LNCAP (cell line): ENCODE results near the gene ACTR3.

Source experiments
- TF ChIP-seq, protein P1 (sequence below): fragments of 450-650 bp; IDR thresholded peaks from 2 replicates; pipeline ENCODE4 v1.5.1; 2017; ENCODE audit warnings: mild to moderate bottlenecking

The ACTR3 gene

GRCh38 chr2:113850687-113851086 lies 39.2 kb upstream of the ACTR3 start:
- TF ChIP-seq, protein P1, sequence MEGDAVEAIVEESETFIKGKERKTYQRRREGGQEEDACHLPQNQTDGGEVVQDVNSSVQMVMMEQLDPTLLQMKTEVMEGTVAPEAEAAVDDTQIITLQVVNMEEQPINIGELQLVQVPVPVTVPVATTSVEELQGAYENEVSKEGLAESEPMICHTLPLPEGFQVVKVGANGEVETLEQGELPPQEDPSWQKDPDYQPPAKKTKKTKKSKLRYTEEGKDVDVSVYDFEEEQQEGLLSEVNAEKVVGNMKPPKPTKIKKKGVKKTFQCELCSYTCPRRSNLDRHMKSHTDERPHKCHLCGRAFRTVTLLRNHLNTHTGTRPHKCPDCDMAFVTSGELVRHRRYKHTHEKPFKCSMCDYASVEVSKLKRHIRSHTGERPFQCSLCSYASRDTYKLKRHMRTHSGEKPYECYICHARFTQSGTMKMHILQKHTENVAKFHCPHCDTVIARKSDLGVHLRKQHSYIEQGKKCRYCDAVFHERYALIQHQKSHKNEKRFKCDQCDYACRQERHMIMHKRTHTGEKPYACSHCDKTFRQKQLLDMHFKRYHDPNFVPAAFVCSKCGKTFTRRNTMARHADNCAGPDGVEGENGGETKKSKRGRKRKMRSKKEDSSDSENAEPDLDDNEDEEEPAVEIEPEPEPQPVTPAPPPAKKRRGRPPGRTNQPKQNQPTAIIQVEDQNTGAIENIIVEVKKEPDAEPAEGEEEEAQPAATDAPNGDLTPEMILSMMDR, result no peak

- TF ChIP-seq, protein P1, result no peak
Measured at GRCh38 chr2:113851640-113852039, 38.2 kb upstream of the ACTR3 start.

DNA sequence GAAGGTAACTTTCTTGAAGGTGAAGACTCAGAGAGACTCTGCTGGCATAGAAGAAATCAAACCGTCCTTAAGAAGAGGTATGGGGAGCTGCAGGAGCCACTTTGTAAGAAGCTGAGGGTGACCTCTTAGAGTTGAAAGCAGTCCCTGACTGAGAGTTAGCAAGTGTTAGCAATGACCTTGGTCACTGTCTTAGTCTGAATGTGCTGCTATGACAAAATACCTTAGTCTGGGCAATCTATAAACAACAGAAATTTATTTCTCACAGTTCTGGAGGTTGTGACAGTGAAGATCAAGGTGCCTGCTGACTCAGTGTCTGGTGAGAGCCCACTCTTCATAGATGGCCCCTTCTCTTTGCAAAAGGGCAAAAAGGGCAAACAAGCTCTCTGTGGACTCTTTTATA lies 35.7 kb upstream of the ACTR3 start:
- TF ChIP-seq, protein P1, result no peak

DNA sequence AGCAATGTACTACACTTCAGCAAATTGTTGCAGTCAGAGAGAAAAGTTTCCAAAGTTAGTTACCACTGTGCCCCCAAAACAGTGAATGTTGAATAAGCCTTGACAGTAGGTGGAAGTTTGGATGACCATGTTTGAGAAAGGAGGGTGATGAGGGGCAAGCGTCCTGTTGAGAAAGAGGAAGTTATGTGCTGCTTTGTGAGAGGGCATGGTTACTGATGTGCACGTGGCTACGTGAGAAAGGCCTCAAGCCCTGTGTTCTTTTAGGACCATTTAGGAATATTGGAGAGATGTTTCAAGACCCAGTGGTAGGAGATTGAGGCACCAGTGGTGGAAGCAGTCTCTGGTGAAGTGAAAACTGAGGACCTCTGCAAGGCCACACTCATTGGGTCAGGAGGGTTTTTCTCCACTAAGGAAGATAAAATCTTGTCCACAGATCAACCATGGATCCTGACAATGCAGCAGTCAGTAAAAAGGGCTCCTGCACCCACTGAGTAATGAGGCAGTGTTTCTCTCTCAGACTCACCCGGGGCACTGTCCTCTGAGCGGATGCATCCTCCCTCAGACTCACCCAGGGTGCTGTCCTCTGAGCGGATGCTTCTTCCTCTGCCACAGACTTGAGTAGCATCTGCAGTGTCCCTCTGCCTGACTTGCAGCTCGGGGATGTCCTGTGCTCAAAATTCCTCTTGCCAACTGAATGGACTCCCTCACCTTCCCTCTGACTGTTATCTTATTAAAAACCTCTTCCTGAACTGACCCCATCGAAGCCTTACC lies 34.7 kb upstream of the ACTR3 start:
- TF ChIP-seq, protein P1, result no peak

- TF ChIP-seq, protein P1, result no peak
Measured at GRCh38 chr2:113857464-113857863, 32.4 kb upstream of the ACTR3 start.

DNA sequence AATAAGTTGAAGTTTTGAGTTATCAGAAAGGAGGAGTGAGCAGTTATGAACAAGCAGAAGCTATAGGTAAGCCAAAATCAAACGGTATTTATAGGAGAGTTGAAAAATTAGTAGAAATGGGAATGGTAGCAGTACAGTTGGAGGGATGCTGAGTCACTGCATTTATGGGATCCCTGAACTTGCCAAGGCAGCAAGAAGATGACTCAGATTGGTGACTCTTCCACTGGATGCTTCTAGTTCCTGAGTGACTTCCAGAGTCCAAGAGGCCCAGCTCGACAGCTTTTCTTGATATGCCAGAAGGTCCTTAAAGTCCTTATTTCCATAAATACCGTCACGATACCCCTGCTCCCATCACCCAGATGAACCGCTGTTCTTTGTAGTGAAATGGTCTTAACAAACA lies 31.1 kb upstream of the ACTR3 start:
- TF ChIP-seq, protein P1, result no peak

DNA sequence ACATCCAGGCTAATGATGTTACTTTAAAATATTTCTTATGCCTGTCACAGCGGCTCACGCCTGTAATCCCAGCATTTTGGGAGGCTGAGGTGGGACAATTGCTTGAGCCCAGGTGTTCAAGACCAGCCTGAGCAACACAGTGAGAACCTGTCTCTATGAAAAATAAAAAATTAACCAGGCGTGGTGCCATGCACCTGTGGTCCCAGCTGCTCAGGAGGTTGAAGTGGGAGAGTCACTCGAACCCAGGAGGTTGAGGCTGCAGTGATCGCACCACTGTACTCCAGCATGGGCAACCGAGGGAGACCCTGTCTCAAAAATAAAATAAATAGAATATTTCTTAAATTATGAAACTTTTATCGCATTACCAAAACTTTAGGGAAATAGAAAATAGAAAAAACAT lies 28.1 kb upstream of the ACTR3 start:
- TF ChIP-seq, protein P1, result no peak

DNA sequence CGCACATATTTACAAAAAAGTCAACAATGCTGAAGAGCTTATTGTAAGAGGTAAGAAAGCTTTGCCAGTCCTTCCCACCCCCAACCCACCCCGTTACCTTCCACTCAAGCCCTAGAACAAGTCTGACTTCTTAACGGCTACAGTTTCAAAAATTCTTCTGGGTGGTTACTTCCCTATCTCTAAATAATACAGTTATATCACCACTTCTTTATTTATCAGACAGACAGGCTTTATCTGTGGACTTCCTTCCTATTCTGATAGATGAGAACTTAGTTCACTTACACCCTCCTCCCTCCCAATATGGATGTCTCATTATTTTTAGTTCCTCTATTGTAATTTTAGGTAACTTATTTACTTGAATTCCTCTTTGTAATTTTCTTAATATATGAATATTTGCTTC lies 26.7 kb upstream of the ACTR3 start:
- TF ChIP-seq, protein P1, result no peak
